Fibroblast of lung (primary cell): ENCODE results near the gene FHL3. TPM values are rescaled to one million over a fixed set of nuclear protein-coding genes. Genes with fewer than 3 reads are reported as not detected.

Experiments
- DNase-seq, 2 donors: peaks; one replicate each; pipeline versions ENCODE4 v3.0.0 to v3.0.0-alpha.2; 2010; ENCODE audit warnings: low read depth in 2 of 2
- H2AFZ ChIP-seq: 2 replicates; pipeline ENCODE4 v1.5.1; 2012; ENCODE audit warnings: low read length, control low read depth, inconsistent platforms
- H3K27ac ChIP-seq: 2 replicates; pipeline ENCODE4 v1.5.1; 2011; ENCODE audit warnings: low read length, control low read depth; ENCODE audit not compliant: insufficient read depth
- H3K27me3 ChIP-seq: 2 replicates; pipeline ENCODE4 v1.5.1; 2011; ENCODE audit warnings: mild to moderate bottlenecking, low read length; ENCODE audit not compliant: control insufficient read depth, insufficient read depth
- H3K36me3 ChIP-seq: 2 replicates; pipeline ENCODE4 v1.5.1; 2011; ENCODE audit warnings: low read length; ENCODE audit not compliant: control insufficient read depth, insufficient read depth
- H3K4me1 ChIP-seq: 2 replicates; pipeline ENCODE4 v1.5.1; 2011; ENCODE audit warnings: low read length; ENCODE audit not compliant: control insufficient read depth, insufficient read depth; ENCODE audit errors: extremely low read depth
- H3K4me2 ChIP-seq: 2 replicates; pipeline ENCODE4 v1.5.1; 2011; ENCODE audit warnings: low read length, control low read depth; ENCODE audit not compliant: insufficient read depth; ENCODE audit errors: extremely low read depth
- H3K4me3 ChIP-seq, 4 experiments: fragments of 200-600 bp in 1 of 4; sonication (generic) in 1 of 4; replicated peaks in 1 of 4; 2 replicates each; pipeline ENCODE4 v1.5.1; 2011 to 2016; ENCODE audit warnings: low read length in 4 of 4, low read depth in 3 of 4, mild to moderate bottlenecking in 3 of 4, control low read depth in 2 of 4, inconsistent platforms in 1 of 4, mixed read lengths in 1 of 4; ENCODE audit not compliant: insufficient read depth in 1 of 4; ENCODE audit errors: control extremely low read depth in 1 of 4
- H3K79me2 ChIP-seq: 2 replicates; pipeline ENCODE4 v1.5.1; 2012; ENCODE audit warnings: mild to moderate bottlenecking, low read length, inconsistent platforms; ENCODE audit not compliant: control insufficient read depth, insufficient read depth
- H3K9ac ChIP-seq: 2 replicates; pipeline ENCODE4 v1.5.1; 2011; ENCODE audit warnings: mild to moderate bottlenecking, low read length, control low read depth; ENCODE audit not compliant: insufficient read depth
- H3K9me3 ChIP-seq: 2 replicates; pipeline ENCODE4 v1.5.1; 2012; ENCODE audit warnings: low read depth, low read length; ENCODE audit not compliant: control insufficient read depth, insufficient read depth
- H4K20me1 ChIP-seq: 2 replicates; pipeline ENCODE4 v1.5.1; 2011; ENCODE audit warnings: low read length; ENCODE audit not compliant: control insufficient read depth, insufficient read depth; ENCODE audit errors: extremely low read depth
- CTCF ChIP-seq, 2 donors: IDR thresholded peaks in 1 of 2; conservative IDR thresholded peaks in 1 of 2; 1 replicate in 1 of 2; 2 replicates in 1 of 2; pipeline ENCODE4 v1.5.1; 2011 to 2012; ENCODE audit warnings: low read length in 2 of 2, control low read depth in 1 of 2, inconsistent platforms in 1 of 2, low read depth in 1 of 2, mild to moderate bottlenecking in 1 of 2
- EZH2 ChIP-seq: IDR thresholded peaks from 2 replicates; pipeline ENCODE4 v1.5.1; 2012; ENCODE audit warnings: low read length, control low read depth, mild to moderate bottlenecking; ENCODE audit errors: missing control alignments
- polyA plus RNA-seq, 2 donors: library from polyadenylated mRNA; depleted of rRNA in 1 of 2; stranded (reverse) in 1 of 2; unstranded in 1 of 2; fragments of >200 nt; gene quantifications; 2 replicates each; pipeline ENCODE4 v1.2.1, GENCODE V29; 2011 to 2012; ENCODE audit warnings: missing spikeins in 1 of 2
- total RNA-seq: library from RNA; depleted of rRNA; stranded (reverse); fragments of >200 nt; gene quantifications from 2 replicates; pipeline ENCODE4 v1.2.1, GENCODE V29; 2014

FHL3 gene
- total and polyA plus RNA-seq, 2 donors (not counting 1 experiment from before 2014, with no cell fraction given) = 13.9 to 25.0 TPM

- Histone ChIP-seq H4K20me1 (no peaks in the 10 kb centered on the region), H3K4me3 (no peak overlapping the region), H3K4me1 (peaks cover 3% of the 10 kb centered on the region), H3K9ac (no peak overlapping the region), H2AFZ (no peak overlapping the region), H3K27me3 (peaks cover 49% of the 10 kb centered on the region), H3K79me2 (no peaks in the 10 kb centered on the region), H3K36me3 (no peaks in the 10 kb centered on the region), H3K9me3 (no peaks in the 10 kb centered on the region), H3K4me2 (no peak overlapping the region), H3K27ac (no peak overlapping the region)
- DNase-seq = no peak
- no peak for TF ChIP-seq EZH2
- TF ChIP-seq CTCF (conservative IDR thresholded peaks at IDR 0.05 in 1 of 2, IDR thresholded peaks at IDR 0.05 in 1 of 2; ENCODE audit: low read depth in 1 of 2, low read length in 2 of 2) = no peak
Measured at GRCh38 chr1:38043036-38043747, 37.9 kb upstream of the FHL3 start.

- Histone ChIP-seq H3K36me3 (no peaks in the 10 kb centered on the region), H3K9ac (no peak overlapping the region), H3K27me3 (peaks cover 39% of the 10 kb centered on the region), H3K4me3 (no peak overlapping the region), H3K9me3 (no peaks in the 10 kb centered on the region), H3K27ac (no peak overlapping the region), H2AFZ (no peak overlapping the region), H3K79me2 (no peaks in the 10 kb centered on the region), H3K4me2 (no peak overlapping the region), H3K4me1 (no peaks in the 10 kb centered on the region), H4K20me1 (no peaks in the 10 kb centered on the region)
- no peak for DNase-seq
- no peak for TF ChIP-seq EZH2
- no peak for TF ChIP-seq CTCF (conservative IDR thresholded peaks at IDR 0.05 in 1 of 2, IDR thresholded peaks at IDR 0.05 in 1 of 2; ENCODE audit: low read depth in 1 of 2, low read length in 2 of 2)
Measured at GRCh38 chr1:38041936-38042834, 36.9 kb upstream of the FHL3 start.

GRCh38 chr1:38039331-38040088, 34.2 kb upstream of the FHL3 start:
- DNase-seq = no peak
- TF ChIP-seq EZH2 (no peak), CTCF (conservative IDR thresholded peaks at IDR 0.05 in 1 of 2, IDR thresholded peaks at IDR 0.05 in 1 of 2; ENCODE audit: low read depth in 1 of 2, low read length in 2 of 2) (no peak)
- no peak overlapping the region for H2AFZ ChIP-seq

More at GRCh38 chr1:38039331-38040088, 34.2 kb upstream of the FHL3 start:
- Histone ChIP-seq H3K9me3 (no peaks in the 10 kb centered on the region), H3K27me3 (peaks cover 26% of the 10 kb centered on the region), H3K36me3 (no peaks in the 10 kb centered on the region), H3K27ac (no peak overlapping the region), H3K4me1 (no peaks in the 10 kb centered on the region), H3K4me2 (no peak overlapping the region), H3K9ac (no peak overlapping the region), H4K20me1 (no peaks in the 10 kb centered on the region), H3K4me3 (no peak overlapping the region), H3K79me2 (no peaks in the 10 kb centered on the region)
